Astrocyte (in vitro differentiated cells and primary cell): ENCODE results near the gene FOXB2.

ENCODE experiments used
- EZH2 ChIP-seq: IDR thresholded peaks from 2 replicates; pipeline ENCODE4 v1.6.1; 2012; ENCODE audit warnings: mild to moderate bottlenecking, low read length, inconsistent platforms; ENCODE audit not compliant: insufficient read depth
- TF ChIP-seq, protein P1 (sequence below): IDR thresholded peaks from 2 replicates; pipeline ENCODE4 v1.5.1; 2011; ENCODE audit warnings: low read depth, mild to moderate bottlenecking, inconsistent platforms, low read length, moderate library complexity; ENCODE audit not compliant: insufficient read depth

DNA sequence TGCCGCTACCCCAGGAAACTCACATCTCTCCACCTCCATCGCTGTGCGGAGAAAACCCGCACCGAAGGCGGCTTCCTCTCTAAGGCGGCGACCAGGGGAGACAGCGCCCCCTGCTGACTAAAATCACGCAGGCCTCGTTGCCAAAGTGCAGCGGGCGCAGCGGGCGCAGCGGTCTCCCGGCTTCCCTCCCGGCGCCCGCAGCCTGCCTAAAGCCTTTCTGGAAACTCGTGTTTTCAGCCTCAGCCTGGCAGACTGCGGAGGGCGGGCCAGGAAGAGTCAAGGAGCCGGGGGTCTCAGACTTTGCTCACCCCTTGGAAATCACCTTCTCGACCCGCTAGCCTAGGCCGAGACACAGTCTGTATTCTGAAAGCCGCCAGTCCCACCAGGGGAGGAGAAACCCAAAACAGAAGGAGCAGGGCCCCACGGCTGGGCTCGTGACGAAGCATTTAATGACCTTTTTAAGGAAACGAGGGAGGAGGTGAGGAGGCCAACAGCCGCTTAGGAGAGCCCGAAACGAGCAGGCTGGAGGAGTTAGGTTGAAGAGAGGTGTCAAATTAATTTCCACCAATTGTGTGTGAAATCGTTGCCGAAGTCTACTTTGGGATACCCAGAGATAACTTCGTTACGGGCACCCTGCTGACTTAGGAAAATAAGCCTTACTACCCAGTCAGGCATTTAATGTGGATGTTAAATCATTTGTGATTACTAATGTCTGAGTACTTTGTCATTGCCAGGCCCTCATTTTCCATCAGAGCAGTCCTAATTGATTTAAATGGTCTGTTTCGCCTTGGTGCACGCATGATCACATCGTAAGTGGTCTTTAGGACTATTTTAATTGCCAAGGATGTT, 7.3 kb upstream of the FOXB2 start:
- TF ChIP-seq, protein P1, sequence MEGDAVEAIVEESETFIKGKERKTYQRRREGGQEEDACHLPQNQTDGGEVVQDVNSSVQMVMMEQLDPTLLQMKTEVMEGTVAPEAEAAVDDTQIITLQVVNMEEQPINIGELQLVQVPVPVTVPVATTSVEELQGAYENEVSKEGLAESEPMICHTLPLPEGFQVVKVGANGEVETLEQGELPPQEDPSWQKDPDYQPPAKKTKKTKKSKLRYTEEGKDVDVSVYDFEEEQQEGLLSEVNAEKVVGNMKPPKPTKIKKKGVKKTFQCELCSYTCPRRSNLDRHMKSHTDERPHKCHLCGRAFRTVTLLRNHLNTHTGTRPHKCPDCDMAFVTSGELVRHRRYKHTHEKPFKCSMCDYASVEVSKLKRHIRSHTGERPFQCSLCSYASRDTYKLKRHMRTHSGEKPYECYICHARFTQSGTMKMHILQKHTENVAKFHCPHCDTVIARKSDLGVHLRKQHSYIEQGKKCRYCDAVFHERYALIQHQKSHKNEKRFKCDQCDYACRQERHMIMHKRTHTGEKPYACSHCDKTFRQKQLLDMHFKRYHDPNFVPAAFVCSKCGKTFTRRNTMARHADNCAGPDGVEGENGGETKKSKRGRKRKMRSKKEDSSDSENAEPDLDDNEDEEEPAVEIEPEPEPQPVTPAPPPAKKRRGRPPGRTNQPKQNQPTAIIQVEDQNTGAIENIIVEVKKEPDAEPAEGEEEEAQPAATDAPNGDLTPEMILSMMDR, result peak; percentile 56
- peak; percentile 74 for TF ChIP-seq EZH2
